HG03280 (cell line): Measurements from ENCODE around the gene GALR2.
A peak's percentile ranks its signal among the peaks of the same experiment; 100 is the strongest.
"Not testable (repeated sequence)": the region's sequence is repeated elsewhere in the genome, so short reads cannot be mapped to it uniquely, and the experiment has no call there.

Source experiments
- ATAC-seq: cut with Tn5 transposase; IDR thresholded peaks from one replicate; pipeline ENCODE4 v1.9.1; 2021; ENCODE audit warnings: mild to moderate bottlenecking, moderate library complexity; ENCODE audit not compliant: unreplicated experiment

GALR2 gene

GRCh38 chr17:76049836-76050537 is 24.6 kb upstream of the GALR2 start:
- no peak for ATAC-seq

- no peak for ATAC-seq
Observed at GRCh38 chr17:76050538-76051467, 23.8 kb upstream of the GALR2 start.

GRCh38 chr17:76051561-76051960 is 23.0 kb upstream of the GALR2 start:
- no peak for ATAC-seq

GRCh38 chr17:76053246-76054111 is 21.1 kb upstream of the GALR2 start:
- ATAC-seq: no peak

- ATAC-seq: no peak
Observed at GRCh38 chr17:76054112-76054476, 20.5 kb upstream of the GALR2 start.

GRCh38 chr17:76056882-76057281 is 17.7 kb upstream of the GALR2 start:
- ATAC-seq: no peak

- ATAC-seq: not testable (repeated sequence)
Observed at GRCh38 chr17:76058264-76058663, 16.3 kb upstream of the GALR2 start.

GRCh38 chr17:76063875-76064546 is 10.6 kb upstream of the GALR2 start:
- no peak for ATAC-seq

GRCh38 chr17:76065775-76066174 is 8.8 kb upstream of the GALR2 start:
- ATAC-seq: no peak

- peak; percentile 16 for ATAC-seq
Observed at GRCh38 chr17:76071531-76072147, 2.9 kb upstream of the GALR2 start.

GRCh38 chr17:76072148-76072858 is 2.3 kb upstream of the GALR2 start, which contains the start of gene SRP68:
SRP68 (minus strand) TSS chr17:76072517; CDS start chr17:76072491, 26 bp downstream.
- ATAC-seq: peak; percentile 88

- ATAC-seq: no peak
Observed at GRCh38 chr17:76075364-76076145, 974 bp downstream of the GALR2 start.

- ATAC-seq: no peak
Observed at GRCh38 chr17:76076146-76076764, 1.7 kb downstream of the GALR2 start.

- ATAC-seq: no peak
Observed at GRCh38 chr17:76076765-76077583, 2.4 kb downstream of the GALR2 start.

GRCh38 chr17:76077584-76078110 is 3.1 kb downstream of the GALR2 start:
- ATAC-seq: no peak

- not testable (repeated sequence) for ATAC-seq
Observed at GRCh38 chr17:76078370-76078769, 3.8 kb downstream of the GALR2 start.
